Mammary epithelial cell (primary cell): ENCODE measurements around the gene CD5L.

Source experiments
- CTCF ChIP-seq, 2 donors: IDR thresholded peaks in 1 of 2; conservative IDR thresholded peaks in 1 of 2; 2 replicates each; pipeline ENCODE4 v1.5.1; 2011 to 2012; ENCODE audit warnings: inconsistent platforms in 2 of 2, low read length in 2 of 2, mild to moderate bottlenecking in 2 of 2, control low read depth in 1 of 2, low read depth in 1 of 2; ENCODE audit not compliant: insufficient read depth in 1 of 2; ENCODE audit errors: extremely low read depth in 1 of 2
- EZH2 ChIP-seq: IDR thresholded peaks from 2 replicates; pipeline ENCODE4 v1.6.1; 2012; ENCODE audit warnings: low read length, inconsistent platforms, borderline replicate concordance

GRCh38 chr1:157803851-157804250 lies 37.8 kb downstream of the CD5L start:
- no peak for TF ChIP-seq CTCF (conservative IDR thresholded peaks at IDR 0.05 in 1 of 2, IDR thresholded peaks at IDR 0.05 in 1 of 2; ENCODE audit: extremely low read depth in 1 of 2, insufficient read depth in 1 of 2, low read depth in 1 of 2, low read length in 2 of 2)
- no peak for TF ChIP-seq EZH2
